ENCODE data around the gene CDH18. TPM values are rescaled to one million over a fixed set of nuclear protein-coding genes. Genes with fewer than 3 reads are reported as not detected.

CDH18 gene
- total RNA-seq, 2 experiments from 2014 or later, result not detected

GRCh38 chr5:20028506-20028905, 40.5 kb upstream of the CDH18 start:
- intact Hi-C loops (cut with micrococcal nuclease; ENCODE audit: unreplicated experiment), result no loop called here
- H3K36me3 ChIP-seq (ENCODE audit: insufficient read depth, low read length), result no peaks in the 10 kb centered on the region
- no peak overlapping the region for H3K4me2 ChIP-seq (ENCODE audit: low read length)
- H3K4me1 ChIP-seq (ENCODE audit: insufficient read depth, low read length, poor library complexity, severe bottlenecking), result no peaks in the 10 kb centered on the region
- no peak overlapping the region for H3K4me3 ChIP-seq (ENCODE audit: low read depth, low read length, poor library complexity, severe bottlenecking)
- H2AFZ ChIP-seq (ENCODE audit: low read length), result no peak overlapping the region
- DNase-seq (ENCODE audit: low spot score), result no peak
- no peaks in the 10 kb centered on the region for H3K9me2 ChIP-seq (ENCODE audit: insufficient read depth, low read length)
- no peak for TF ChIP-seq EZH2phosphoT487 (IDR thresholded peaks at IDR 0.05; ENCODE audit: borderline replicate concordance, low read depth, low read length)
- no peak for TF ChIP-seq CTCF (conservative IDR thresholded peaks at IDR 0.05; ENCODE audit: low read length)
- H3K79me2 ChIP-seq (ENCODE audit: insufficient read depth, low read depth, low read length), result no peaks in the 10 kb centered on the region
- CTCF ChIA-PET (ENCODE audit: unreplicated experiment), result no interaction called here
- no peaks in the 10 kb centered on the region for H4K20me1 ChIP-seq (ENCODE audit: insufficient read depth, low read length)
- no TSS peak for BruUV-seq (replicated peaks)
- POLR2A ChIA-PET, result interaction anchor here (0.6 kb wide), 1 partner anchor 71 kb away, joined by 3 read pairs; no protein-coding TSS in a partner anchor
- no peak overlapping the region for H3K27ac ChIP-seq (ENCODE audit: low read depth, low read length, poor library complexity, severe bottlenecking)
- no peaks in the 10 kb centered on the region for H3K9me3 ChIP-seq (ENCODE audit: low read length)

DNA sequence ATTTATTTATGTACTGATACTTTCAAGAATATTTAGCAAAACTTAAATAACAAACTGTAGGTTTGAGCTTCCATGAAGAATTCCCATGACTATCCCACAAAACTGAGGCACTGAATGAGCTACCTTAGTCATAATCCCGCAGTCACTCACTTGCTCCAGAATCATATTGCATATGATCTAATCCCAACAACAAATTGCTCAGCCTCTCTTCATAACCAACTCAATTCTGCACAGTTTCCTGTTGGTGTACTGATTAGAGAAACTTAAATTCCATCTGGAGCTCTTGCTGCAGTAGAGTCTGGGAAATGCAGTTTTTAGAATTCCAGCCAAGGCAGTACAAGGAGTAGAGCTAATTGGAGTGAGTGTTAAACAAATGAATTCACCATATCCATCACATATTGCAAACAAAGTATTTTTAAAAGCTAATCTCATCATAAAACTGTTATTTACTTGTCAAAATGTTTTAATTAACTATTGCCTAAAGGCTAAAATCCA, 35.7 kb upstream of the CDH18 start:
- Histone ChIP-seq H3K36me3 (ENCODE audit: insufficient read depth, low read length) (no peaks in the 10 kb centered on the region), H3K79me2 (ENCODE audit: insufficient read depth, low read depth, low read length) (no peaks in the 10 kb centered on the region), H3K9me2 (ENCODE audit: insufficient read depth, low read length) (no peaks in the 10 kb centered on the region), H3K27ac (ENCODE audit: low read depth, low read length, poor library complexity, severe bottlenecking) (no peak overlapping the region), H3K4me2 (ENCODE audit: low read length) (no peak overlapping the region), H2AFZ (ENCODE audit: low read length) (no peak overlapping the region), H3K4me3 (ENCODE audit: low read depth, low read length, poor library complexity, severe bottlenecking) (no peak overlapping the region), H3K4me1 (ENCODE audit: insufficient read depth, low read length, poor library complexity, severe bottlenecking) (no peaks in the 10 kb centered on the region), H4K20me1 (ENCODE audit: insufficient read depth, low read length) (no peaks in the 10 kb centered on the region), H3K9me3 (ENCODE audit: low read length) (no peaks in the 10 kb centered on the region)
- ChIA-PET CTCF (ENCODE audit: unreplicated experiment) (no interaction called here), POLR2A (interaction anchor here (0.7 kb wide), 2 partner anchors 24 to 140 kb away, joined by 3 to 7 read pairs; no protein-coding TSS in a partner anchor)
- no peak for TF ChIP-seq EZH2phosphoT487 (IDR thresholded peaks at IDR 0.05; ENCODE audit: borderline replicate concordance, low read depth, low read length)
- no peak for TF ChIP-seq CTCF (conservative IDR thresholded peaks at IDR 0.05; ENCODE audit: low read length)
- no TSS peak for BruUV-seq (replicated peaks)
- intact Hi-C loops (cut with micrococcal nuclease; ENCODE audit: unreplicated experiment), result no loop called here
- DNase-seq (ENCODE audit: low spot score), result no peak

DNA sequence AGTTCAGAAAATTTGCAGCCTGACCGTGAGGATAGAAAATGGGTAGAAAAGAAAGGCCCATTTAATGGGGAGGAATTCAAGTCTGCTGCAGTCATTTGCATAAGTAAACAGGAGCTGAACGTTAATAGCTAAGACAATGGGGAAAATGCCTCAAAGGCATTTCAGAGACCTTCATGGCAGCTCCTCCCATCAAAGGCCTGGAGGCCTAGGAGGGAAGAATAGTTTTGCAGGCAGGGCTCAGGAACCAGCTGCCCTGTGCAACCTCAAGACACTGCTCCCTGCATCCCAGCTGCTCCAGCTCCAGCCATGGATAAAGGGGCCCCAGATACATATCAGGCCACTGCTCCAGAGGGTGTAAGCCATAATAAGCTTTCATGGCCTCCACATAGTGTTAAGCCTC, 32.2 kb upstream of the CDH18 start:
- TF ChIP-seq EZH2phosphoT487 (IDR thresholded peaks at IDR 0.05; ENCODE audit: borderline replicate concordance, low read depth, low read length), result no peak
- no peak for TF ChIP-seq CTCF (conservative IDR thresholded peaks at IDR 0.05; ENCODE audit: low read length)
- ChIA-PET POLR2A (no interaction called here), CTCF (ENCODE audit: unreplicated experiment) (no interaction called here)
- Histone ChIP-seq H4K20me1 (ENCODE audit: insufficient read depth, low read length) (no peaks in the 10 kb centered on the region), H3K36me3 (ENCODE audit: insufficient read depth, low read length) (no peaks in the 10 kb centered on the region), H3K9me2 (ENCODE audit: insufficient read depth, low read length) (no peaks in the 10 kb centered on the region), H3K4me3 (ENCODE audit: low read depth, low read length, poor library complexity, severe bottlenecking) (no peak overlapping the region), H3K4me2 (ENCODE audit: low read length) (no peak overlapping the region), H3K27ac (ENCODE audit: low read depth, low read length, poor library complexity, severe bottlenecking) (no peak overlapping the region), H3K79me2 (ENCODE audit: insufficient read depth, low read depth, low read length) (no peaks in the 10 kb centered on the region), H3K9me3 (ENCODE audit: low read length) (no peaks in the 10 kb centered on the region), H2AFZ (ENCODE audit: low read length) (no peak overlapping the region), H3K4me1 (ENCODE audit: insufficient read depth, low read length, poor library complexity, severe bottlenecking) (no peaks in the 10 kb centered on the region)
- BruUV-seq (replicated peaks), result no TSS peak
- no peak for DNase-seq (ENCODE audit: low spot score)
- intact Hi-C loops (cut with micrococcal nuclease; ENCODE audit: unreplicated experiment), result no loop called here
